Activated CD4-positive, alpha-beta T cell treated with anti-CD3 and anti-CD28 coated beads, Interleukin-2, amount 50 U/mL, for 48 hours (primary cell): ENCODE results near the gene LAMB4.

Source experiments
- DNase-seq, 2 experiments: peaks; one replicate each; pipeline ENCODE4 v3.0.0-alpha.2; 2020

The LAMB4 gene

GRCh38 chr7:107989618-107990373 is 140.4 kb downstream of the LAMB4 start:
- no peak for DNase-seq

- no peak for DNase-seq
Observed at GRCh38 chr7:107982918-107983389, 147.2 kb downstream of the LAMB4 start.

DNA sequence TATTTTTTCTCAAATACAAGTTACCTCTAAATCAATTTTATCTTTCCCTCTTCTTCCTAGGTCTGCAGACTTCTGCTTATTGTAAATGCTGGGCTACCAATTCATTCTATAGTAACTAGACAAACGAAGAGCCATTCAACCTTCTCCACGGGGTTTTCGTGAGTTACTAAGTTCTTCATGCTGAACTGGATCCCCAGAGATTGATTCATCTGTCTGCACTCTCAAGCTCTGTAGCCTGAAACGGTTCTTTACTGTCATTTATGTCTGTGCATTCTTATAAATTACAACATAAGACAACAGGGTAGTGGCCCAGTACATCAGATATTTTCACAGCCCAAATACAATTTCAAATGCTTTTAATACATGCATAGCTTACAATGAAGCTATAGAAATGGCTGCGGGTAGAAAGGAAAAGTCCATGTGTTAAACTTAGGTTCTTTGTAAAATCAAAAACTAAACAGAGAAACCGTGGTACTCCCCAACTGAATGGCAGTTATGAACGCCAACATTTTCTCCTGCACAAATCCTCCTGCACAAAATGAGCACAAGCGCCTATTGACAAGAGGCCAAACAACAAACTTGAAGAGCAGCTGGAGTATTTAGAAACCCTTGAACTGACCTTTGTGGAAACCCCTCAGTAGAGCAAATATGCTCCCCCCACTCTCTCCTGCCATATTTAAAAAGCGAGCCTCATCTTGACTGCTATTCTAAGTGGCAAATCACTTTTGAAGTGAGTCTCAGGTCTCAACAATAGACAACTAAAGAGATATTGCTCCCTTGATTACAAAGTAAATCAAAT is 147.9 kb downstream of the LAMB4 start:
- no peak for DNase-seq

GRCh38 chr7:107981466-107981865 is 148.7 kb downstream of the LAMB4 start:
- DNase-seq = no peak

DNA sequence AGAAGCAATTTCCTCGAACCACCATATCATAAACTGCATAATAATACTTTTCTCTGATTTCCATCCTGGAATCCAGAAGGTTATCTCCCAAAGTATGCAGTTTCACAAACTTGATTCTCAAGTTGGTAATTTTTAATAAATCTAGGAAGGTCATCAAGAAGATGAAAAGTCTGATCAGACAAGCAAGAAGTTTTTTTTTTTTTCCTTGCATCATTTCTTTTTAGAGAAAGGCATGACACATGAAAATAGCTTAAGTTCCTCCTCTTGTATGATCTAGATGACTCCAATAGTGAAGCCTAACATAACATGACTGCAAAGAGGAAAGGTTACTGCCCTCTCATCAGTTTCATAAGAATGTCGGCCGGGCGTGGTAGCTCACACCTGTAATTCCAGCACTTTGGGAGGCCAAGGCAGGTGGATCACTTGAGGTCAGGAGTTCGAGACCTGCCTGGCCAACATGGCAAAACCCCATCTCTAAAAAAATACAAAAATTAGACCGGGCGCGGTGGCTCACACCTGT is 149.4 kb downstream of the LAMB4 start:
- no peak for DNase-seq

DNA sequence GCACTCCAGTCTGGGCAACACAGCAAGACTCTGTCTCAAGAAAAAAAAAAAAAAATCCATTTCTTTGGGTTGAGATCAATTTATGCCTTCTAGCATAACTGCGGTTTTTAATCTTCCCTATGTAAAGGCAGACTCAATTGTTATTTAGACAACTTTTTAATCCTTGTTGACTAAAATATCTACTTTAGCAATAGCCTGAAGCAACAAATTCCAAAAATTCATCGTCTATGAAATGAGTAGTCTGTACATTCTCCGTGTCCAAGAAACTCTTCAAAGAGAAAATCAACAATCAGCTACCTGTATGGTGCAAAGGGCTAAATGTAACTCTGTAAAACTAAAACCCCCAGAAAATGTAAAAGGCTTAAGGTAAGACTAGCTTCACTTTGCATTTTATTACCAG is 150.0 kb downstream of the LAMB4 start:
- no peak for DNase-seq

DNA sequence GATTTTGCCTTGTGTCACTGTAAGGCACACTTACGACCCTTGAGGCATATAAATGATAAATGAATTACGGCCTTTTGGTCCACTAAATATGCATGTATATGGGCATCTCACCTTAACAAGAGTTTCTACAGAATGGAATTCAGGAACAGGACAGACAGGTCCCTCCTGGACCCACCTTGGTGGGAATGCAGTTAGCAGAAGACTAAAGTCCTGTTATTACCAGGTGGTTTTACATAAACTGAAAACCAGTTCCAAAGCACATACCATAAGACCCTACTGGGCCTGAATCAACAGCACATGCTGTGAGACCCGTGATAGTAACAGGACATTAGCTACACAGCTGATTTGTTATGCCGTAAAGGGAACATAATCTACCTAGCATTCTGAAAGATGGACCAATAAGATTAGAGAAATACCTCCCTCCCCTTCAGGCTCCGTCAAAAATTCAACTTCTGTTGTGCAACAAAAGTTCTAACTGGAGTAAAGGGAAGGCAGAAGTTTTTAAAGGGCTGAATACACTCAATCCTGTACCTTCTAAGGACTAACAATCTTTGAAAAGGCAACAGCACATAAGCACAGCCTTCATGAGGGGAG is 151.2 kb downstream of the LAMB4 start:
- no peak for DNase-seq

DNA sequence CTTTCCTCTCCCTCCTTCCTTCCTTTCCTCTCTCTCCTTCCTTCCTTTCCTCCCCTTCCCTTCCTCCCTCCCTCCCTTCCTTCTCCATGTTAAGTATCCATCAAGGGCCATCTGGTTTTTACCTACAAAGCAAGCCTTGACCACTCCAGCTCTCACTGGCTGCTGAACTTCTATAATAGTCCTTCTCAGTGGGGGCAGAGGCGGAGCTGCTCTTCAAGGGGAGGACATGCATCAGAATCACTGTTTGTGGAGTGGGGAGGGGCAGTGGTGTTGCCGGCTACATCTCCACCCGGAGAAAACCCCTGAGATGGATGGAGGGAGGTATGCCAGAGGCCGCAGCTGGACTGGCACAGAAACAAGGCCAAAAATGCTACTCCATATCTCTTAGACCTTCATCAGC is 153.1 kb downstream of the LAMB4 start:
- no peak for DNase-seq

DNA sequence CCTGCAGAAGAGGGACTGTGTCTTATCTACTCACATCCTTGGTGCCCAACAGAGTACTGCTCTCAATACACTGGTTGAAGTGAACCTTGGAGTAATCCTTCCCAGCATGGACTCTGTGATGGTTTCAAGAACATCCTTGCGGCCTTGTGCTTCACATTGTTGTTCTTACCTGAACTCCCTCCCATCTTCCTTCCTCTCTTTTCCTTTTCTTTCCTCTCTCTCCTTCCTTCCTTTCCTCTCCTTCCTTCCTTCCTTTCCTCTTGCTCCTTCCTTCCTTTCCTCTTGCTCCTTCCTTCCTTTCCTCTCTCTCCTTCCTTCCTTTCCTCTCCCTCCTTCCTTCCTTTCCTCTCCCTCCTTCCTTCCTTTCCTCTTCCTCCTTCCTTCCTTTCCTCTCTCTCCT is 153.5 kb downstream of the LAMB4 start:
- DNase-seq = no peak

GRCh38 chr7:107975394-107976013 is 154.7 kb downstream of the LAMB4 start:
- no peak for DNase-seq

DNA sequence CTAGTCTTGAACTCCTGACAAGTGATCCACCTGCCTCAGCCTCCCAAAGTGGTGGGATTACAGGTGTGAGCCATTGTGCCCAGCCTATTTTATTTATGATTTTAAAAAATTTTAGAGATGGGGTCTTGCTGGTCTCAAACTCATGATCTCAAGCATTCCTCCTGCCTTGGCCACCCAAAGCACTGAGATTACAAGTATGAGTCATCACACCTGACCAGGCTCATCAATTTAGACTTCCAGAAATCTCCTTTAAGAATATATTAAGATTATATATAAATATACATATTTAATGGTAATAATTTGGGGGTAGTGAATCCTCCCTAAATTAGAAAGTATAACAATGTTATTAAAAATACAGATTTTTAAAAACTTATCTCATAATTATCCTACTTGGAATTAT is 156.3 kb downstream of the LAMB4 start:
- no peak for DNase-seq
